ENCODE data around the gene NOL11. TPM values are rescaled to one million over a fixed set of nuclear protein-coding genes. Genes with fewer than 3 reads are reported as not detected.

NOL11 gene
- total and polyA plus RNA-seq, 2 of the 4 experiments (the other 2 are of a cell fraction), result 26.2 to 58.3 TPM

- Histone ChIP-seq H2BK5ac (ENCODE audit: low read depth, low read length, poor library complexity, severe bottlenecking) (no peak overlapping the region), H2AFZ (replicated peaks; ENCODE audit: low read length, poor library complexity) (no peak overlapping the region), H3K56ac (ENCODE audit: extremely low read depth, insufficient read depth, low read length) (no peak overlapping the region), H3K14ac (replicated peaks; ENCODE audit: low read depth, low read length) (no peak overlapping the region), H4K20me1 (ENCODE audit: insufficient read depth, low read length) (no peaks in the 10 kb centered on the region), H3K4ac (ENCODE audit: low read depth, low read length) (no peak overlapping the region), H3K4me3 (ENCODE audit: insufficient read depth, low read depth, low read length) (no peak overlapping the region), H3K23ac (ENCODE audit: low read depth, low read length) (no peak overlapping the region), H3K9me1 (ENCODE audit: insufficient read depth, low read length) (no peaks in the 10 kb centered on the region), H2AK5ac (ENCODE audit: low read depth, low read length) (no peak overlapping the region), H3K18ac (ENCODE audit: low read depth, low read length) (no peak overlapping the region), H2BK15ac (ENCODE audit: low read depth, low read length) (no peak overlapping the region), H2BK20ac (ENCODE audit: low read depth, low read length) (no peak overlapping the region), H4K8ac (ENCODE audit: low read depth in 2 of 2, low read length in 2 of 2) (no peak overlapping the region), H3K4me2 (ENCODE audit: low read depth, low read length) (no peak overlapping the region), H4K5ac (ENCODE audit: low read depth, low read length) (no peak overlapping the region), H3K27ac (ENCODE audit: insufficient read depth, low read length) (no peak overlapping the region), H2BK120ac (ENCODE audit: low read depth, low read length) (no peak overlapping the region), H2AK9ac (replicated peaks; ENCODE audit: low read depth, low read length, poor library complexity) (no peak overlapping the region), H3K4me1 (ENCODE audit: control insufficient read depth, insufficient read depth, low read length) (no peaks in the 10 kb centered on the region), H4K91ac (ENCODE audit: insufficient read depth, low read depth, low read length) (no peak overlapping the region), H3K36me3 (ENCODE audit: control insufficient read depth, insufficient read depth, low read length) (no peaks in the 10 kb centered on the region), H3K9ac (ENCODE audit: low read depth, low read length) (no peak overlapping the region), H3K9me3 (ENCODE audit: control insufficient read depth, insufficient read depth, low read length) (no peaks in the 10 kb centered on the region), H3K79me1 (ENCODE audit: low read depth in 1 of 2, low read length in 2 of 2) (no peaks in the 10 kb centered on the region), H3K27me3 (ENCODE audit: control insufficient read depth, insufficient read depth, low read length) (no peaks in the 10 kb centered on the region)
- BruUV-seq (replicated peaks), result no TSS peak
- ATAC-seq (ENCODE audit: low read depth) (no peak), DNase-seq (no peak)
- dilution Hi-C loops (cut with HindIII; ENCODE audit: low sequenced_read_pairs, unreplicated experiment) (no loop called here), in situ Hi-C loops (cut with MboI; ENCODE audit: low sequenced_read_pairs) (no loop called here), intact Hi-C loops (cut with micrococcal nuclease) (no loop called here)
- TF ChIP-seq NFE2L2 (IDR thresholded peaks at IDR 0.05; ENCODE audit: low read depth, low read length) (no peak), POLR2A (IDR thresholded peaks at IDR 0.05; ENCODE audit: low read depth, low read length) (no peak), CEBPB (IDR thresholded peaks at IDR 0.05; ENCODE audit: low read depth, low read length) (no peak), SMC3 (IDR thresholded peaks at IDR 0.05; ENCODE audit: low read depth, low read length) (no peak), RFX5 (IDR thresholded peaks at IDR 0.05; ENCODE audit: low read depth, low read length) (no peak), ELK1 (IDR thresholded peaks at IDR 0.05; ENCODE audit: borderline replicate concordance, low read depth, low read length) (no peak), RCOR1 (IDR thresholded peaks at IDR 0.05; ENCODE audit: insufficient replicate concordance, low read length) (no peak), RAD21 (IDR thresholded peaks at IDR 0.05; ENCODE audit: low read length) (no peak), FOS (IDR thresholded peaks at IDR 0.05; ENCODE audit: low read depth, low read length) (no peak), CTCF (conservative IDR thresholded peaks at IDR 0.05; ENCODE audit: low read depth, low read length) (no peak), BHLHE40 (IDR thresholded peaks at IDR 0.05; ENCODE audit: low read depth, low read length) (no peak), MXI1 (IDR thresholded peaks at IDR 0.05; ENCODE audit: borderline replicate concordance, low read depth, low read length) (no peak), USF2 (IDR thresholded peaks at IDR 0.05; ENCODE audit: low read depth, low read length) (no peak), CHD1 (IDR thresholded peaks at IDR 0.05; ENCODE audit: low read depth, low read length) (no peak), MAFK (IDR thresholded peaks at IDR 0.05; ENCODE audit: low read depth, low read length) (no peak), MAZ (IDR thresholded peaks at IDR 0.05; ENCODE audit: borderline replicate concordance, low read depth, low read length) (no peak)
- POLR2A ChIA-PET (ENCODE audit: unreplicated experiment), result no interaction called here
- CTCF ChIA-PET, result no interaction called here
- WGBS, 2 experiments (ENCODE audit: extremely low coverage in 2 of 2, insufficient read length in 1 of 2), result no CpG with 5 or more reads among the region's 5 CpGs
These were observed 51.5 kb downstream of the NOL11 start for GRCh38 chr17:67769231-67769630.
